Spleen (tissue), 7 donors: Measurements from ENCODE around the gene LEMD3.

ENCODE experiments used
- POLR2A ChIP-seq, 3 donors: fragments of 450-650 bp; IDR thresholded peaks; one replicate each; pipeline ENCODE4 v1.5.1; 2017; ENCODE audit warnings: antibody characterized with exemption in 3 of 3, mild to moderate bottlenecking in 1 of 3
- POLR2AphosphoS5 ChIP-seq, 3 donors: sonication (generic); formaldehyde crosslinking; IDR thresholded peaks; one replicate each; pipeline ENCODE4 v1.5.1; 2017; ENCODE audit warnings: antibody characterized with exemption in 3 of 3
- TF ChIP-seq, protein P1 (sequence below), 11 experiments: fragments of 200-600 bp in 7 of 11; fragments of 450-650 bp in 4 of 11; sonication (generic) in 4 of 11; IDR thresholded peaks in 8 of 11; conservative IDR thresholded peaks in 3 of 11; 1 replicate in 7 of 11; 2 replicates in 4 of 11; pipeline versions ENCODE4 v1.4.0 to v1.8.0; 2016 to 2021; ENCODE audit warnings: antibody characterized with exemption in 11 of 11, inconsistent platforms in 4 of 11, mild to moderate bottlenecking in 1 of 11
- donor health status: DM: no; HTN: no; CAD: no; lungs with moderate emphysema.
- donor health status: DM: no; HTN: no; CAD: no.
- donor health status: DM: no; HTN: no; CAD: no.

DNA sequence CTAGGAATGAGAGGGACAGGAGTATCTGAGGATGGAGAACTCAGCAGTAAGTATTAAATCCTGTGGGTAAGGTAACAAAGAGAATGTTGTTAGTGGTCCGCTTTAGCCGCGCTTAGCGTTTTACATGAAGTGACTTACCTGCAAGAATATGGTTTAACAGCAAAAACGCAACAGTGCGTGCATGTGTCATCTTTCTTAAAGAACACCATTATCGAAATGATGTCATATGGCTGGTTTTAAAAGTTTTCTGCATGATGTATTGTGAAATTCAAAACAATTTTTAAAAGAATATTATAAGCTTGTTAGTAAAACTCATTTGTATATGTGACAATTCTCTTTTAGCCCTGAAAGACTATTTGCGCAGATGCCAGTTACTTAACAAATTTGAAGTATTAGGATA, 1.7 kb downstream of the LEMD3 start:
- TF ChIP-seq, protein P1, sequence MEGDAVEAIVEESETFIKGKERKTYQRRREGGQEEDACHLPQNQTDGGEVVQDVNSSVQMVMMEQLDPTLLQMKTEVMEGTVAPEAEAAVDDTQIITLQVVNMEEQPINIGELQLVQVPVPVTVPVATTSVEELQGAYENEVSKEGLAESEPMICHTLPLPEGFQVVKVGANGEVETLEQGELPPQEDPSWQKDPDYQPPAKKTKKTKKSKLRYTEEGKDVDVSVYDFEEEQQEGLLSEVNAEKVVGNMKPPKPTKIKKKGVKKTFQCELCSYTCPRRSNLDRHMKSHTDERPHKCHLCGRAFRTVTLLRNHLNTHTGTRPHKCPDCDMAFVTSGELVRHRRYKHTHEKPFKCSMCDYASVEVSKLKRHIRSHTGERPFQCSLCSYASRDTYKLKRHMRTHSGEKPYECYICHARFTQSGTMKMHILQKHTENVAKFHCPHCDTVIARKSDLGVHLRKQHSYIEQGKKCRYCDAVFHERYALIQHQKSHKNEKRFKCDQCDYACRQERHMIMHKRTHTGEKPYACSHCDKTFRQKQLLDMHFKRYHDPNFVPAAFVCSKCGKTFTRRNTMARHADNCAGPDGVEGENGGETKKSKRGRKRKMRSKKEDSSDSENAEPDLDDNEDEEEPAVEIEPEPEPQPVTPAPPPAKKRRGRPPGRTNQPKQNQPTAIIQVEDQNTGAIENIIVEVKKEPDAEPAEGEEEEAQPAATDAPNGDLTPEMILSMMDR (IDR thresholded peaks at IDR 0.05 in 8 of 11, conservative IDR thresholded peaks at IDR 0.05 in 3 of 11): no peak
- no peak for TF ChIP-seq POLR2AphosphoS5 (IDR thresholded peaks at IDR 0.05)
- TF ChIP-seq POLR2A (IDR thresholded peaks at IDR 0.05): no peak
